DOHH2 (cell line): ENCODE measurements around the gene CCDC68.

Experiments
- H3F3A ChIP-seq: fragments of 200-600 bp; sonication (generic), shearing (Covaris generic); 2 replicates; pipeline ENCODE4 v1.6.0; 2016; ENCODE audit warnings: antibody characterized with exemption, mild to moderate bottlenecking; ENCODE audit not compliant: control insufficient read depth, insufficient read depth
- H3K27ac ChIP-seq: fragments of 200-600 bp; sonication (generic); 2 replicates; pipeline ENCODE4 v1.5.1; 2014; ENCODE audit warnings: low read depth, mild to moderate bottlenecking, low read length, moderate library complexity
- H3K27me3 ChIP-seq: fragments of 200-600 bp; sonication (generic); 2 replicates; pipeline ENCODE4 v1.6.1; 2014; ENCODE audit warnings: mild to moderate bottlenecking, low read length, mixed read lengths; ENCODE audit not compliant: control insufficient read depth
- H3K36me3 ChIP-seq: fragments of 200-600 bp; sonication (generic); 2 replicates; pipeline ENCODE4 v1.6.1; 2014; ENCODE audit warnings: mild to moderate bottlenecking, low read length, moderate library complexity, mixed read lengths; ENCODE audit not compliant: control insufficient read depth
- H3K4me1 ChIP-seq: fragments of 200-600 bp; sonication (generic); 2 replicates; pipeline ENCODE4 v1.6.1; 2014; ENCODE audit warnings: mild to moderate bottlenecking, low read length, mixed read lengths; ENCODE audit not compliant: control insufficient read depth
- H3K4me2 ChIP-seq: fragments of 200-600 bp; sonication (generic); 2 replicates; pipeline ENCODE4 v1.6.0; 2014; ENCODE audit warnings: mild to moderate bottlenecking, low read length, moderate library complexity
- H3K4me3 ChIP-seq: fragments of 200-600 bp; sonication (generic); 2 replicates; pipeline ENCODE4 v1.5.1; 2014; ENCODE audit warnings: mild to moderate bottlenecking, low read length, mixed read lengths
- H3K79me2 ChIP-seq: fragments of 200-600 bp; sonication (generic); 2 replicates; pipeline ENCODE4 v1.6.1; 2014; ENCODE audit warnings: mild to moderate bottlenecking, low read length, mixed read lengths; ENCODE audit not compliant: control insufficient read depth
- H3K9me2 ChIP-seq: fragments of 200-600 bp; sonication (generic); replicated peaks from 2 replicates; pipeline ENCODE4 v1.6.1; 2014; ENCODE audit warnings: mild to moderate bottlenecking, low read length, mixed read lengths; ENCODE audit not compliant: control insufficient read depth
- H3K9me3 ChIP-seq: fragments of 200-600 bp; sonication (generic); 2 replicates; pipeline ENCODE4 v1.6.1; 2014; ENCODE audit warnings: antibody characterized with exemption, low read length, mixed read lengths; ENCODE audit not compliant: control insufficient read depth, insufficient read depth
- H4K20me1 ChIP-seq: fragments of 200-600 bp; sonication (generic); 2 replicates; pipeline ENCODE4 v1.6.0; 2014; ENCODE audit warnings: low read depth, mild to moderate bottlenecking, antibody characterized with exemption, low read length, moderate library complexity; ENCODE audit not compliant: control insufficient read depth, insufficient read depth
- CTCF ChIP-seq: fragments of 200-600 bp; sonication (generic); IDR thresholded peaks from one replicate; pipeline ENCODE4 v1.5.1; 2014; ENCODE audit warnings: antibody characterized with exemption, mild to moderate bottlenecking, low read depth, low read length; ENCODE audit not compliant: poor library complexity, severe bottlenecking
- EZH2phosphoT487 ChIP-seq: fragments of 200-600 bp; sonication (generic); IDR thresholded peaks from 2 replicates; pipeline ENCODE4 v1.6.1; 2017; ENCODE audit warnings: borderline replicate concordance, mild to moderate bottlenecking, antibody characterized with exemption, low read length, moderate library complexity, mixed read lengths

CCDC68 gene

DNA sequence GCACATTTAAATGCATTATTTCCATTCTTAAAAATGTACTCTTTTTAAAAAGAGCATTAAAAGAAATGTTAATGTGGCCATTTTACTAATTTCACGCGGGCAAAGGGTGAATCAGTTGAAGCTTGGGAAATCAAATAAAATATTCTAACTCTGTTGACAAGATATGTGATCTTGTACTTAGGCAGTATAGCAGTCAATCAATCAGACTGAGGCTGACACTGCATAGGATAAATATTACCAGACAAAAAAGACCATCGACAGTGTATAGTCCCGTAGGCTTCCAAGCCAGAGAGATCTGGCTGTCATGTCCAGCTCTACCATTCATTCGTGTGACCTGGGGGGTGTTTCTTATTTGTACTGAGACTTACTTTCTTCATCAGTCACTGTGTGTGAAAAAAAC, 39.8 kb upstream of the CCDC68 start:
- H4K20me1 ChIP-seq = no peaks in the 10 kb centered on the region
- TF ChIP-seq CTCF = no peak
- no peak for TF ChIP-seq EZH2phosphoT487

DNA sequence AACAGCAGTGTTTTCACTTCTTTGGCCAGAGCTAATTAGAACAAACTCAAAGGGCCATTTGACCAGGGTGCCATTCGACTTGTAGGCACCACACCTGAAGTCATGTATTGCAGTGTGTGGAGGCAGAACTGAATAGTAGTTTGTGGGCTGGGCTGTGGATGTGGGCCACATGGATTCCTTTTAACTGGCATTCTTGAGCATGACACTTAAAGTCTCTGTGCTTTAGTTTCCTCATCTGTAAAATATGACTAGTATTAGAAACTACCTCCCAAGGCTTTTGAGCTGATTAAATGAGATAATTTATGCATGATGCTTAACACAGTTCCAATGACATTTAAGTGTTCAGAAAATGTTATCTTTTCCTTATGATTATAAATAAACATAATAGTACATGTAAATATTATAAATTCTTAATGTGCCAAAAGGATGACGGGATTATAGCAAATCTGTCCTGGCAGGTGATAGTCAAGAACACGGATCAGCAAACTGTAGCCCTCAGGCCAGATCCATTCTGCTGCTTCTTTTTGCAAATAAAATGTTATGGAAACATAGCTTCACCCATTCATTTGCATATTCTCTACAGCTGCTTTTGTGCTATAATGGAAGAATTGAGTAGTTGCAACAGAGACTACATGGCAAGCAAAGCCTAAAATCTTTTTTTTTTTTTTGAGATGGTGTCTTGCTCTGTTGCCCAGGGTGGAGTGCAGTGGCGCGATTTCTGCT, 36.3 kb upstream of the CCDC68 start:
- no peak overlapping the region for H3K4me2 ChIP-seq
- no peaks in the 10 kb centered on the region for H3F3A ChIP-seq
- H3K4me1 ChIP-seq = no peaks in the 10 kb centered on the region
- H3K27me3 ChIP-seq = no peaks in the 10 kb centered on the region
- H3K79me2 ChIP-seq = no peaks in the 10 kb centered on the region
- H3K9me2 ChIP-seq = no peaks in the 10 kb centered on the region
- H3K9me3 ChIP-seq = no peaks in the 10 kb centered on the region
- no peaks in the 10 kb centered on the region for H4K20me1 ChIP-seq
- no peaks in the 10 kb centered on the region for H3K36me3 ChIP-seq
- TF ChIP-seq EZH2phosphoT487 (no peak), CTCF (no peak)
- no peak overlapping the region for H3K4me3 ChIP-seq
- H3K27ac ChIP-seq = no peak overlapping the region

More for the DNA sequence above, 39.8 kb upstream of the CCDC68 start:
- Histone ChIP-seq H3K4me3 (no peak overlapping the region), H3K9me2 (no peaks in the 10 kb centered on the region), H3K9me3 (no peaks in the 10 kb centered on the region), H3K36me3 (no peaks in the 10 kb centered on the region), H3F3A (no peaks in the 10 kb centered on the region), H3K79me2 (no peaks in the 10 kb centered on the region), H3K4me2 (no peak overlapping the region), H3K27me3 (no peaks in the 10 kb centered on the region), H3K4me1 (no peaks in the 10 kb centered on the region), H3K27ac (no peak overlapping the region)

DNA sequence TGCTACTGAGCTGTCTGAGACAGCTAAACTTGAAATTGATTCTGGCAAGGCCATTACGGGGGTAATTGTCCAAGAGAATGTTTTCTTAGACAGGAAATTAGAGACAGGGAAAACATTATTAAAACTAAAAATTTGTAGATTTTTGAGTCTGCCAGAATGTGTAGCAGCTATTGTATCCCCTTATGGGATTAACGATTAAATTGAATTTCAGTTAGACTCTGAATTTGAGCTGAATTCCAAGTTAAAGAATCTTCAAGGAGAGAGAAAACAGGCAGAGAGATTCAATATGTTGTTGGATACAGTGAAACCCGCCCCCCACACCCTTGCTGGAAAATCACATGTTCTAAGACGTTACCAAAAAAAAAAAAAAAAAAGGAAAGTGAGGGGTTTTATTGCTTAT, 32.7 kb upstream of the CCDC68 start:
- no peak overlapping the region for H3K27ac ChIP-seq
- no peaks in the 10 kb centered on the region for H3K9me3 ChIP-seq
- no peaks in the 10 kb centered on the region for H3K36me3 ChIP-seq
- no peaks in the 10 kb centered on the region for H3K4me1 ChIP-seq
- no peaks in the 10 kb centered on the region for H3K9me2 ChIP-seq
- no peak for TF ChIP-seq CTCF
- TF ChIP-seq EZH2phosphoT487 = no peak
- H3K4me2 ChIP-seq = no peak overlapping the region
- no peak overlapping the region for H3K4me3 ChIP-seq
- H3F3A ChIP-seq = no peaks in the 10 kb centered on the region
- H4K20me1 ChIP-seq = no peaks in the 10 kb centered on the region
- no peaks in the 10 kb centered on the region for H3K27me3 ChIP-seq
- H3K79me2 ChIP-seq = no peaks in the 10 kb centered on the region

- 0 out of 2 replicates have a peak, but pooled peaks cover 4% of the 10 kb centered on the region for H4K20me1 ChIP-seq
- no peaks in the 10 kb centered on the region for H3K9me3 ChIP-seq
- H3K36me3 ChIP-seq = no peaks in the 10 kb centered on the region
- no peaks in the 10 kb centered on the region for H3K9me2 ChIP-seq
- no peak for TF ChIP-seq CTCF
- no peak for TF ChIP-seq EZH2phosphoT487
- no peaks in the 10 kb centered on the region for H3K4me1 ChIP-seq
- no peak overlapping the region for H3K4me3 ChIP-seq
- H3F3A ChIP-seq = no peaks in the 10 kb centered on the region
- H3K27ac ChIP-seq = no peak overlapping the region
- H3K4me2 ChIP-seq = no peak overlapping the region
- H3K79me2 ChIP-seq = no peaks in the 10 kb centered on the region
- H3K27me3 ChIP-seq = no peaks in the 10 kb centered on the region; the same call in 1 of the 2 replicates
Observed at GRCh38 chr18:54984908-54985307, 25.6 kb upstream of the CCDC68 start.
